AG04449 (cell line): ENCODE data around the gene CFAP74.

Experiments used
- CTCF ChIA-PET: fragments of 350-600 bp; formaldehyde crosslinking; extraction: SDS; loops from one replicate; lab custom pipeline; 2021; ENCODE audit warnings: antibody characterized with exemption; lab: Yijun Ruan, JAX
- POLR2A ChIA-PET: fragments of 400-600, 350-600 bp; formaldehyde crosslinking; extraction: SDS; loops from one replicate; lab custom pipeline; 2020; ENCODE audit warnings: antibody characterized with exemption, inconsistent platforms; lab: Yijun Ruan, JAX
- DNase-seq: peaks from one replicate; pipeline ENCODE4 v3.0.0-alpha.2; 2010; ENCODE audit warnings: low read depth, low spot score
- H3K4me3 ChIP-seq: 2 replicates; pipeline ENCODE4 v1.5.1; 2011; ENCODE audit warnings: low read depth, mild to moderate bottlenecking, control low read depth, low read length
- TF ChIP-seq, protein P1 (sequence below): IDR thresholded peaks from one replicate; pipeline ENCODE4 v1.5.1; 2011; ENCODE audit warnings: mild to moderate bottlenecking, moderate library complexity, low read length, control low read depth, inconsistent platforms; ENCODE audit not compliant: insufficient read depth; ENCODE audit errors: missing control alignments

CFAP74 gene

DNA sequence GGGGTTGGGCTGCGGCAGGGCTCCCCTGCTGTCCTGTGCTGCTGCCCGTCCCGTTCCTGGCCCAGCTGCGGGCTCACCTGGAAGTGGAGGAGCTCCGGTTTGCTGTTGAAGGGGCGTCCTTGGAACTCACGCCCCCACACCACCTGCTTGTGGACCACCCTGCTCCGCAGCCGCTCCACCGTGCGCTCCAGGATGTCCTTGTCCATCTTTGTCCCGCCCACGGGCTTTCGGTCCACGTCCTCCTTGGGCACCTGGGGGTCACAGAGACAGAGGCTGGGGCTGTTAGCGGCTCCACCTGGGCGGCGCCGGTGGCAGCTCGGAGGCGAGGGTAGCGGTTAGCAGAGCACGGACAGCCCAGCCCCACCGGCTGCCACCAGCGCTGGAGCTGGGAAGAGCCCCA, 38.8 kb downstream of the CFAP74 start:
- POLR2A ChIA-PET, result no interaction called here
- CTCF ChIA-PET, result no interaction called here
- no peak for DNase-seq

DNA sequence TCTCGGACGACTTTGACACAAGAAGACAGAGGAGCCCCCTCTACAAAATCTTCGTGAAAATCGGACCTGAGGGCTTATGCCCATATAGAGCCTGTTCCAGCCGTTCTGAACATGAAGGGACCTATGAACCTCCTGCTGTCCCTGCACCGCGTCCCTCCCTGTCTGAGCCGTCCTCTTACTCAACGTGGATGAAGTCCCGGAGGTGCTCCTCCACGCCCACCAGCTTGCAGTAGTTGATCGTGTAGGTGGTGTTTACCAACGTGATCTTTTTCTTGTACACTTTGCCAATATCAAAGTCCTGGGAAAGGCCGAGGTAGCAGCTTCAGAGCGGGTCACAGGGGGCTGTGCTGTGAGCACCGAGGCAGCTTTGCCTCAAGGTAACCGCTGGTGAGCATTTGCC, 40.0 kb downstream of the CFAP74 start:
- DNase-seq, result no peak
- CTCF ChIA-PET, result interaction anchor here (1.1 to 1.4 kb wide), 2 partner anchors 16 to 211 kb away, joined by 3 to 4 read pairs; no protein-coding TSS in a partner anchor
- TF ChIP-seq, protein P1, sequence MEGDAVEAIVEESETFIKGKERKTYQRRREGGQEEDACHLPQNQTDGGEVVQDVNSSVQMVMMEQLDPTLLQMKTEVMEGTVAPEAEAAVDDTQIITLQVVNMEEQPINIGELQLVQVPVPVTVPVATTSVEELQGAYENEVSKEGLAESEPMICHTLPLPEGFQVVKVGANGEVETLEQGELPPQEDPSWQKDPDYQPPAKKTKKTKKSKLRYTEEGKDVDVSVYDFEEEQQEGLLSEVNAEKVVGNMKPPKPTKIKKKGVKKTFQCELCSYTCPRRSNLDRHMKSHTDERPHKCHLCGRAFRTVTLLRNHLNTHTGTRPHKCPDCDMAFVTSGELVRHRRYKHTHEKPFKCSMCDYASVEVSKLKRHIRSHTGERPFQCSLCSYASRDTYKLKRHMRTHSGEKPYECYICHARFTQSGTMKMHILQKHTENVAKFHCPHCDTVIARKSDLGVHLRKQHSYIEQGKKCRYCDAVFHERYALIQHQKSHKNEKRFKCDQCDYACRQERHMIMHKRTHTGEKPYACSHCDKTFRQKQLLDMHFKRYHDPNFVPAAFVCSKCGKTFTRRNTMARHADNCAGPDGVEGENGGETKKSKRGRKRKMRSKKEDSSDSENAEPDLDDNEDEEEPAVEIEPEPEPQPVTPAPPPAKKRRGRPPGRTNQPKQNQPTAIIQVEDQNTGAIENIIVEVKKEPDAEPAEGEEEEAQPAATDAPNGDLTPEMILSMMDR, result no peak
- POLR2A ChIA-PET, result no interaction called here
- H3K4me3 ChIP-seq, result no peak overlapping the region

More for the DNA sequence above, 38.8 kb downstream of the CFAP74 start:
- no peak overlapping the region for H3K4me3 ChIP-seq
- TF ChIP-seq, protein P1, result no peak

DNA sequence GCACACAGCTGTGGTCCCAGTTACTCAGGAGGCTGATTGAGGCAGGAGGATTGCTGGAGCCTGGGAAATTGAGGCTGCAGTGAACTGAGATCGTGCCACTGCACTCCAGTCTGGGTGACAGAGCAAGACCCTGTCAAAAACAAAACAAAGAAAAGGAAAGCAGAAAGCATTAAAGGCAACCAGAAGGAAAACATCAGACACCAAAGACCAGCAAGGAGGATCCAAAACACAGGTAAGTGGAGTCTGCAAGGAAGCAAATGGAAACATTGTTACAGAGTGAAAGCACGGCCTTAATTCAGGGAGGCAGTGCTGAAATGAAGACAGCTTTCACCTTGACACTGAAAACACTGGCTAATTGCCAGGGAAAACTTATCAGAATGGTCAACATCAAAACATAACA, 40.8 kb downstream of the CFAP74 start:
- H3K4me3 ChIP-seq, result no peak overlapping the region
- ChIA-PET POLR2A (no interaction called here), CTCF (interaction anchor here (1.4 to 1.5 kb wide), 2 partner anchors 82 to 212 kb away, joined by 4 read pairs; no protein-coding TSS in a partner anchor)
- TF ChIP-seq, protein P1, result no peak
- DNase-seq, result no peak

DNA sequence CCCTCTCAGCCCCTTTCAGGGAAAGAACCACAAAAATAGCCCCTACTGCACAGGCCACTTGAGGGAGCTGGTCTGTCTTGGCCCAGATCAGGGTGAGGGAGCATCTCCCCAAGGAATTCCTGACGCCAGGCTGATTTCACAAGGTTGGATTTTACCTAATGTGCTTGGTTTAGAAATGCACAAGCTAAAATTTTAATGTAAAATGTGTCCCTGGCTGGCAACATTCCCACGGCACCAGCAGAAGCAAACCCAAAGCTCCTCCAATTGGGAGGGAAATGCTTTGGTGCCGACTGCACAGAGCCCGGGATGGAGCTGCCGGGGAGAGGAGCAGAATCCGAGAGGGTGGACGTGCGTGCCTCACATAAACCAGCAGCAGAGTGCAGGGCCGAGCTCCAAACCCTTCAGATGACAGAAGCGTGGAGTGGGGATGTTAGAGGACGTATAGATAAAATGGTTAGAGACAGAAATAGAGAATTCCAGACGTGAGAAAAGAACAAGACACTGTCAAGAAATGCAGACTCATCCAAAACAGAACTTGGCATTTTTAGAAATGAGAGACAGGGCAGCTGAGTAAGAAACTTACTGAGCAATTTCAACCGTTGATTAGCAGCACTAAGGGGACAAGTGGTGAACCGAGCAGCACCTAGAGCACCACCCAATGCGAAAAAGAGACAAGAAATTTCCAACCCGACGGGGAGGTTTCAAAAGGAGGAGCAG, 42.9 kb downstream of the CFAP74 start:
- no peak for DNase-seq
- ChIA-PET CTCF (interaction anchor here (0.9 to 3.6 kb wide), 17 partner anchors 11 to 213 kb away, joined by 3 to 32 read pairs (median 5); partner anchors contain the start of gene GABRD), POLR2A (no interaction called here)
- TF ChIP-seq, protein P1, result no peak
- no peak overlapping the region for H3K4me3 ChIP-seq

DNA sequence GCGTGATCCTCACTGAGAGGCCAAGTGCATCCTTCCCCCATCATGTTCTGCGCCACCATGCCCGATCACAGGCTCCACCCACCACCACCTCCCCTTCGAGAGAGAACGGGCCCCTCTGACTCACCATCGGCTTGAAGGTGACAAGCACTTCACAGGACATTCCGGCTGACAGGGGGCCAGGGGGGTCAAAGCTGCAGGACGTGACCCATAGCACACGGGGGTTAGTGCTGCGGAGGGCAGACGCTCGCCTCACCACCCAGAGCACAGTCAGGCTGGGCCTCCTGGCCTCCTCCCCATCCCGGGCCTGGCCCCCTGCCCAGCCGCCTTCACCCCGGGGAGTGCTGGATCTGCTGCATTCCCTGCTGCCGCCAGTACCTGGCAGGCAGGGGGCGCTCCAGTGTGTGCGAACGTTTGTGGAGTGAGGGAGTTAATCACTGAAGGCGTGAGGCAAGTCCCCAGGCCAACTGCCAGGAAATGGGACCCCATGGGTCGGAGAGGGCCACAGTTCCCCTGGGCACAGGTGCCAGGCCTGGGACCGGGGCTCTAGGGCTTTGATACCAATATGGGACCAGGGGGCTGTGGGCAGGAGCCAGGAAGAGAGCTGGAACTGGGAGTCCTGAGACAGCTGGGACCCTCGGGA, 43.6 kb downstream of the CFAP74 start:
- TF ChIP-seq, protein P1, result peak; percentile 84
- no peak for DNase-seq
- POLR2A ChIA-PET, result no interaction called here
- no peak overlapping the region for H3K4me3 ChIP-seq
- CTCF ChIA-PET, result interaction anchor here (0.6 to 3.6 kb wide), 18 partner anchors 10 to 223 kb away, joined by 3 to 32 read pairs (median 5); partner anchors contain the start of gene GABRD

DNA sequence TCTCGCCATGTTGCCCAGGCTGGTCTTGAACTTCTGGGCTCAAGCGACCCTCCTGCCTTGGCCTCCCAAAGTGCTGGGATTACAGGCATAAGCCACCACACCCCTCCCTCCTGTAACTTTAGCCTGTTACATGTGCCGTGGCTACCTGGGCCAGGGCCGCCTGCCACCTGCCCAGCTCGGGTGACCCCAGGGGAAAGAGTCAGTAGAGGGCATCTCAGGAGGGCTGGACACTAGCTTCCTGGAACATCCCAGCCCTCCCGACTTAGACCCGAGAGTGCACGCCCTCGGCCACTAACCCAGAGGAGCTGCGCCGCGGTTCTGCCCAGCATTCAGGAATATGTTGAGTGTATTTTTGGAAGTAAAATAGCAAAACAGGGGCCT, 44.1 kb downstream of the CFAP74 start:
- TF ChIP-seq, protein P1, result no peak
- ChIA-PET POLR2A (no interaction called here), CTCF (interaction anchor here (0.6 to 3.6 kb wide), 6 partner anchors 10 to 223 kb away, joined by 3 to 32 read pairs (median 4); no protein-coding TSS in a partner anchor)
- DNase-seq, result no peak
- H3K4me3 ChIP-seq, result no peak overlapping the region
